Ectodermal cell (in vitro differentiated cells): ENCODE results near the gene LONP1.

Experiments used
- H3K27ac ChIP-seq: 2 replicates; pipeline ENCODE4 v1.7.0; 2013; ENCODE audit warnings: mild to moderate bottlenecking, low read depth, low read length; ENCODE audit not compliant: insufficient read depth, poor library complexity, severe bottlenecking
- H3K27me3 ChIP-seq: 2 replicates; pipeline ENCODE4 v1.7.0; 2013; ENCODE audit warnings: mild to moderate bottlenecking, low read length; ENCODE audit not compliant: insufficient read depth, control insufficient read depth, poor library complexity, severe bottlenecking
- H3K36me3 ChIP-seq: one replicate; pipeline ENCODE4 v1.7.0; 2013; ENCODE audit warnings: low read length; ENCODE audit not compliant: control insufficient read depth, insufficient read depth
- H3K4me1 ChIP-seq: one replicate; pipeline ENCODE4 v1.7.0; 2013; ENCODE audit warnings: low read length; ENCODE audit not compliant: control insufficient read depth, insufficient read depth
- H3K4me3 ChIP-seq: 2 replicates; pipeline ENCODE4 v1.7.0; 2013; ENCODE audit warnings: low read depth, low read length, control low read depth; ENCODE audit not compliant: insufficient read depth
- H3K9me3 ChIP-seq: 2 replicates; pipeline ENCODE4 v1.7.0; 2013; ENCODE audit warnings: mild to moderate bottlenecking, low read length, moderate library complexity; ENCODE audit not compliant: control insufficient read depth
- WGBS, 2 experiments: methylation state at CpG; one replicate each; pipeline ENCODE4 v1.1.7; 2013; ENCODE audit warnings: missing lambda C conversion rate in 2 of 2; 5-methylcytosine and 5-hydroxymethylcytosine counted together

The LONP1 gene

GRCh38 chr19:5643060-5643459 is 76.9 kb downstream of the LONP1 start:
- Histone ChIP-seq H3K4me3 (no peak overlapping the region), H3K9me3 (no peaks in the 10 kb centered on the region), H3K27me3 (no peaks in the 10 kb centered on the region), H3K27ac (no peak overlapping the region), H3K4me1 (no peaks in the 10 kb centered on the region), H3K36me3 (peaks cover 60% of the 10 kb centered on the region)
- WGBS, 2 experiments = 95 to 96% methylated on average over 3 to 4 of the region's 4 CpGs

GRCh38 chr19:5642204-5642603 is 77.7 kb downstream of the LONP1 start:
- WGBS, 2 experiments = 95 to 96% methylated on average over 2 of the region's 2 CpGs
- H3K36me3 ChIP-seq = peaks cover 54% of the 10 kb centered on the region
- no peaks in the 10 kb centered on the region for H3K27me3 ChIP-seq
- H3K9me3 ChIP-seq = no peaks in the 10 kb centered on the region
- no peak overlapping the region for H3K4me3 ChIP-seq
- no peaks in the 10 kb centered on the region for H3K4me1 ChIP-seq
- no peak overlapping the region for H3K27ac ChIP-seq
